Naive thymus-derived CD4-positive, alpha-beta T cell (primary cell): ENCODE data around the gene SIRT2. TPM values are rescaled to one million over a fixed set of nuclear protein-coding genes. Genes with fewer than 3 reads are reported as not detected.
"Not testable (repeated sequence)": the region's sequence is repeated elsewhere in the genome, so short reads cannot be mapped to it uniquely, and the experiment has no call there.

ENCODE experiments used
- ATAC-seq: fragments of 150-1000 bp; cut with Tn5 transposase; 2 replicates; pipeline ENCODE4 v1.10.0; 2021; ENCODE audit warnings: mild to moderate bottlenecking, moderate library complexity
- CTCF ChIA-PET: fragments of 350-600 bp; sonication (Branson Sonifier 250); formaldehyde crosslinking; loops from one replicate; lab custom pipeline; 2021; ENCODE audit warnings: antibody characterized with exemption; lab: Charles Lee
- POLR2A ChIA-PET: fragments of 350-600 bp; sonication (Branson Sonifier 250); formaldehyde crosslinking; loops from one replicate; lab custom pipeline; 2021; ENCODE audit warnings: antibody characterized with exemption, inconsistent platforms; lab: Charles Lee
- DNase-seq, 9 donors: peaks; one replicate each; pipeline versions ENCODE4 v3.0.0 to v3.0.0-alpha.2; 2020 to 2022; ENCODE audit warnings: mixed read lengths in 1 of 9
- H3K27ac ChIP-seq: one replicate; pipeline ENCODE4 v1.7.0; 2013; ENCODE audit warnings: mild to moderate bottlenecking, low read depth, low read length, moderate library complexity
- H3K27me3 ChIP-seq, 2 donors: one replicate each; pipeline ENCODE4 v1.7.0; 2013; ENCODE audit warnings: low read length in 2 of 2, mild to moderate bottlenecking in 2 of 2, moderate library complexity in 2 of 2; ENCODE audit not compliant: control insufficient read depth in 2 of 2, insufficient read depth in 2 of 2
- H3K36me3 ChIP-seq, 3 experiments: 1 replicate in 2 of 3; 2 replicates in 1 of 3; pipeline ENCODE4 v1.7.0; 2013; ENCODE audit warnings: low read length in 3 of 3, mild to moderate bottlenecking in 3 of 3, moderate library complexity in 1 of 3; ENCODE audit not compliant: insufficient read depth in 3 of 3, control insufficient read depth in 2 of 3
- H3K4me1 ChIP-seq, 2 donors: one replicate each; pipeline ENCODE4 v1.7.0; 2013; ENCODE audit warnings: low read length in 2 of 2, mild to moderate bottlenecking in 2 of 2, moderate library complexity in 1 of 2; ENCODE audit not compliant: control insufficient read depth in 2 of 2, insufficient read depth in 2 of 2
- H3K4me3 ChIP-seq: 2 replicates; pipeline ENCODE4 v1.7.0; 2013; ENCODE audit warnings: mild to moderate bottlenecking, low read length
- H3K9me3 ChIP-seq, 3 experiments: 1 replicate in 2 of 3; 2 replicates in 1 of 3; pipeline ENCODE4 v1.7.0; 2013; ENCODE audit warnings: low read length in 3 of 3; ENCODE audit not compliant: control insufficient read depth in 2 of 3
- H3K27ac Mint-ChIP-seq, 9 donors: one replicate each; pipeline ENCODE4 v1.8.0; 2020 to 2022; ENCODE audit warnings: mixed read lengths in 9 of 9, mild to moderate bottlenecking in 8 of 9, moderate library complexity in 5 of 9, inconsistent platforms in 2 of 9
- H3K27me3 Mint-ChIP-seq, 5 donors: one replicate each; pipeline ENCODE4 v1.8.0; 2021 to 2022; ENCODE audit warnings: mixed read lengths in 5 of 5, mild to moderate bottlenecking in 1 of 5
- H3K36me3 Mint-ChIP-seq, 5 donors: one replicate each; pipeline ENCODE4 v1.8.0; 2020 to 2022; ENCODE audit warnings: mixed read lengths in 5 of 5, mild to moderate bottlenecking in 3 of 5, inconsistent platforms in 1 of 5
- H3K4me1 Mint-ChIP-seq, 7 donors: one replicate each; pipeline ENCODE4 v1.8.0; 2020 to 2022; ENCODE audit warnings: mixed read lengths in 7 of 7, mild to moderate bottlenecking in 3 of 7, inconsistent platforms in 1 of 7
- H3K4me3 Mint-ChIP-seq, 10 donors: one replicate each; pipeline ENCODE4 v1.8.0; 2020 to 2022; ENCODE audit warnings: mild to moderate bottlenecking in 10 of 10, mixed read lengths in 10 of 10, moderate library complexity in 6 of 10, inconsistent platforms in 2 of 10
- H3K9me3 Mint-ChIP-seq, 11 donors: one replicate each; pipeline ENCODE4 v1.8.0; 2020 to 2022; ENCODE audit warnings: mixed read lengths in 11 of 11, mild to moderate bottlenecking in 4 of 11, inconsistent platforms in 1 of 11, moderate library complexity in 1 of 11
- intact Hi-C, 2 donors: fragments of 100-400 bp; cut with micrococcal nuclease; formaldehyde crosslinking; loops; one replicate each; pipeline ENCODE4 v1.15.1; 2023
- polyA plus RNA-seq, 2 donors: library from polyadenylated mRNA; unstranded; fragments of 300-500 nt; fragmentation: Illumina TruSeq; gene quantifications; one replicate each; pipeline ENCODE4 v1.2.3, GENCODE V29; 2021
- total RNA-seq, 6 experiments: library from RNA in 5 of 6; stranded (reverse) in 5 of 6; gene quantifications; 1 replicate in 5 of 6; 2 replicates in 1 of 6; pipeline ENCODE4 v1.2.3 and lab custom pipeline; 2021 to 2026

SIRT2 gene
- total and polyA plus RNA-seq, 7 experiments from 2014 or later, result 30.7 to 78.5 (median 47.5) TPM

DNA sequence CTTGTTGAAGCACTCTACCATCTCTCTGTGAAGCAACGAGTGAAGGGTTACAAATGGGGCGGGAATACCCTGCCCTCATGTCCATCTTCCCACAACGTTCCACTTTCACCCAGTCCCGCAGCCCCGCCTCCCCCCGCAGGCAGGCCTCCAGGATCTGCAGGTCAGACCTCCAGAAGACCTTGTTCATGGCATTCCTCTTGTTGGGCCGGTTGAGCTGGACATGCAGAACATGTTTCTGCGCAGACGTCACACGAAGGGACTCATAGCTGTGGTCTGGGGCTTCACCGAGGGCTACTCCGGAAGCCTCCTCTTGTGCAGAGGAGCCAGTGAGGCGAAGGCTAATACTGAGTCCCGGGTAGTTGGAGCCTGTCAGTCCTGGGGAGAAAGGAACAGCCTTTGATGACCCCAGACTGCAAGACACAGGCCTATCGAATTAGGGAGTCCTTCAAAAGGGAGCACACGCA, 68.2 kb downstream of the SIRT2 start:
- intact Hi-C loops, result loop anchor here (1.0 to 5.0 kb wide), 15 partner anchors 11 to 514 kb away; partner anchors contain the start of genes MRPS12 (in 2 of the 2), NFKBIB (in 2 of the 2), SARS2 (in 2 of the 2) and SIRT2 (in 2 of the 2)
- H3K27me3 Mint-ChIP-seq, result no peaks in the 10 kb centered on the region
- Histone ChIP-seq H3K36me3 (peaks cover 12 to 46% (median 19%) of the 10 kb centered on the region in 3 experiments), H3K27ac (peak overlapping the region; percentile 84), H3K4me1 (peaks cover 12 to 21% of the 10 kb centered on the region in 2 donors), H3K4me3 (peak overlapping the region; percentile 80), H3K27me3 (no peaks in the 10 kb centered on the region), H3K9me3 (no peaks in the 10 kb centered on the region)
- peaks cover 14 to 54% (median 38%) of the 10 kb centered on the region in 7 donors for H3K4me1 Mint-ChIP-seq
- H3K9me3 Mint-ChIP-seq, result no peaks in the 10 kb centered on the region
- H3K27ac Mint-ChIP-seq, result peak overlapping the region; percentile 78 to 97 (median 92)
- peaks cover 0 to 26% (median 6%) of the 10 kb centered on the region in 5 donors for H3K36me3 Mint-ChIP-seq
- POLR2A ChIA-PET, result interaction anchor here (0.6 to 3.6 kb wide), 16 partner anchors 9 to 624 kb away, joined by 3 to 34 read pairs (median 6); partner anchors contain the start of genes HNRNPL, MRPS12, RINL and SARS2
- DNase-seq (peak in 1 of 9 donors; percentile 48), ATAC-seq (peak; percentile 20)
- H3K4me3 Mint-ChIP-seq, result peak overlapping the region; percentile 90 to 97 (median 94)
- CTCF ChIA-PET, result interaction anchor here (1.1 kb wide), 2 partner anchors 57 to 98 kb away, joined by 3 read pairs; no protein-coding TSS in a partner anchor

DNA sequence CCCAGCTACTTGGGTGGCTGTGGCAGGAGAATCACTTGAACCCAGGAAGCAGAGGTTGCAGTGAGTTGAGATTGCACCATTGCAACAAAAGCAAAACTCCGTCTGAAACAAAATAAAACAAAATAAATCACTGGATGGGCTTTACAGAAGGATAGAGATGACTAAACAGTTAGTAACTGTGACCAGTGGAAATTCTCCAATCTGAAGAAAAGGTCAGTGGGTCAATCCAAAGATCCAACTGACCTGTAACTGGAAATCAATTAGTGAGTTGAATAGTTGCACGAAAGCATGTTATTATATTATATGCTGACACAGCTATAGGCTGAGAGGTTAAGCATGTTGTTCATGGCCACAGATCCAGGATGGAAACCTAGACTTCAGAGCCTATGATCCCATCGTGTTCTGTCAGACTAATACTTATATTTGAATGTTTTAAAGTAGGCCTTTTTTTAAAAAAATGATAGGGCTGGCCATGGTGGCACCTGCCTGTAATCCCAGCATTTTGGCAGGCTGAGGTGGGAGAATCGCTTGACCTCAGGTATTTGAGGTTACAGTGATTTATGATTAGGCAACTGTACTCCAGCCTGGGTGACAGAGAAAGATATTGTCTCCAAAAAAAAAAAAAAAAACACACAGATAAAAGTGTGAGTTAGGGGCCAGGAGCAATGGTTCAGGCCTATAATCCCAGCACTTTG, 69.2 kb downstream of the SIRT2 start:
- H3K4me1 ChIP-seq, result peaks cover 12 to 21% of the 10 kb centered on the region in 2 donors
- no peak for DNase-seq
- peak overlapping the region in 7 of 9 donors; percentile 49 to 97 (median 93) for H3K27ac Mint-ChIP-seq
- intact Hi-C loops, result loop anchor here (2.0 to 5.0 kb wide), 8 partner anchors 37 to 513 kb away; partner anchors contain the start of genes FAM98C (in 1 of the 2), KCNK6 (in 1 of the 2), RINL (in 1 of the 2) and YIF1B (in 1 of the 2)
- peak overlapping the region; percentile 80 for H3K4me3 ChIP-seq
- CTCF ChIA-PET, result interaction anchor here (1.1 kb wide), 2 partner anchors 58 to 99 kb away, joined by 3 read pairs; no protein-coding TSS in a partner anchor
- peaks cover 12 to 40% (median 15%) of the 10 kb centered on the region in 3 experiments for H3K36me3 ChIP-seq
- peak overlapping the region; percentile 90 to 97 (median 94) for H3K4me3 Mint-ChIP-seq
- H3K27ac ChIP-seq, result no peak overlapping the region
- no peaks in the 10 kb centered on the region for H3K9me3 ChIP-seq
- H3K36me3 Mint-ChIP-seq, result peaks cover 0 to 23% (median 6%) of the 10 kb centered on the region in 5 donors
- POLR2A ChIA-PET, result interaction anchor here (0.9 to 3.6 kb wide), 6 partner anchors 14 to 100 kb away, joined by 3 to 34 read pairs (median 6); partner anchors contain the start of genes HNRNPL, MRPS12 and SARS2
- no peaks in the 10 kb centered on the region for H3K27me3 Mint-ChIP-seq
- H3K9me3 Mint-ChIP-seq, result no peaks in the 10 kb centered on the region
- ATAC-seq, result no peak
- peaks cover 15 to 61% (median 39%) of the 10 kb centered on the region in 7 donors for H3K4me1 Mint-ChIP-seq
- H3K27me3 ChIP-seq, result no peaks in the 10 kb centered on the region

DNA sequence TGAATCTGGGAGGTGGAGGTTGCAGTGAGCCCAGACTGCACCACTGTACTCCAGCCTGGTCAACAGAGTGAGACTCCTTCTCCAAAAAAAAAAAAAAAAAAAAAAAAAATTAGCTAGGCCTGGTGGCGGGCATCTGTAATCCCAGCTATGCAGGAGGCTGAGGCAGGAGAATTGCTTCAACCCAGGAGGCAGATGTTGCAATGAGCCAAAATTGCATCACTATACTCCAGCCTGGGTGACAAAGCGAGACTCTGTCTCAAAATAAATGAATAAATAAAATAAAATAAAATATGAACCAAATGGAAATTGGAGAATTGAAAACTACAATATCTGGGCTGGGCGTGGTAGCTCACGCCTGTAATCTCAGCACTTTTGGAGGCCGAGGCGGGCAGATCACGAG, 70.2 kb downstream of the SIRT2 start:
- H3K9me3 Mint-ChIP-seq, H3K27ac ChIP-seq, DNase-seq, H3K27ac Mint-ChIP-seq, H3K4me3 ChIP-seq, CTCF ChIA-PET, H3K27me3 ChIP-seq, intact Hi-C loops, H3K27me3 Mint-ChIP-seq, ATAC-seq, H3K9me3 ChIP-seq: not testable (repeated sequence)
- Mint-ChIP-seq H3K36me3 (peaks cover 0 to 25% (median 8%) of the 10 kb centered on the region in 5 donors), H3K4me3 (peak overlapping the region in 1 of 10 donors; percentile 91), H3K4me1 (peaks cover 25 to 65% (median 48%) of the 10 kb centered on the region in 7 donors)
- Histone ChIP-seq H3K36me3 (peaks cover 12 to 40% (median 15%) of the 10 kb centered on the region in 3 experiments), H3K4me1 (peaks cover 12 to 21% of the 10 kb centered on the region in 2 donors)
- POLR2A ChIA-PET, result interaction anchor here (1.2 kb wide), 2 partner anchors 20 to 60 kb away, joined by 3 read pairs; partner anchors contain the start of gene HNRNPL

Other genes with a start within 250 kb of the SIRT2 start
- gene CAPN12, start 155.1 kb downstream of the SIRT2 start, total RNA-seq, result 1 to 10 TPM; 2.5 to 5.1 (median 2.7) TPM
- gene CAPN12, start 155.1 kb downstream of the SIRT2 start, polyA plus RNA-seq, result under 1 TPM in 1 of 2 donors, not detected in 1; 0.84 TPM
- not detected for gene LGALS7, start 126.1 kb downstream of the SIRT2 start, total RNA-seq
- not detected for gene LGALS7, start 126.1 kb downstream of the SIRT2 start, polyA plus RNA-seq
- not detected for gene LGALS7B, start 110.4 kb downstream of the SIRT2 start, total RNA-seq
- gene LGALS7B, start 110.4 kb downstream of the SIRT2 start, polyA plus RNA-seq, result not detected
- gene LGALS4, start 86.7 kb downstream of the SIRT2 start, total RNA-seq, result 1 to 10 TPM; 2.3 to 9.8 (median 7.2) TPM
- under 1 TPM; 0.13 to 0.31 TPM for gene LGALS4, start 86.7 kb downstream of the SIRT2 start, polyA plus RNA-seq
- gene ECH1, start 67.8 kb downstream of the SIRT2 start, total RNA-seq, result 100 to 1,000 TPM in 4 of 5 experiments, 10 to 100 TPM in 1; 71.9 to 149 (median 114) TPM
- 100 to 1,000 TPM; 216 to 279 TPM for gene ECH1, start 67.8 kb downstream of the SIRT2 start, polyA plus RNA-seq
- gene HNRNPL, start 49.6 kb downstream of the SIRT2 start, total RNA-seq, result 100 to 1,000 TPM; 339 to 539 (median 505) TPM
- 10 to 100 TPM; 70.6 to 78.7 TPM for gene HNRNPL, start 49.6 kb downstream of the SIRT2 start, polyA plus RNA-seq
- gene RINL, start 21.3 kb downstream of the SIRT2 start, total RNA-seq, result 10 to 100 TPM; 32.8 to 75.9 (median 64.0) TPM
- gene RINL, start 21.3 kb downstream of the SIRT2 start, polyA plus RNA-seq, result 10 to 100 TPM; 35.3 to 36.1 TPM
- 10 to 100 TPM; 21.7 to 51.8 (median 34.1) TPM for gene NFKBIB, start 351 bp upstream of the SIRT2 start, total RNA-seq
- gene NFKBIB, start 351 bp upstream of the SIRT2 start, polyA plus RNA-seq, result 1 to 10 TPM; 7.3 to 9.0 TPM
- gene CCER2, start 12.6 kb upstream of the SIRT2 start, total RNA-seq, result 1 to 10 TPM in 4 of 5 experiments, under 1 TPM in 1; 0.73 to 1.6 (median 1.3) TPM
- gene CCER2, start 12.6 kb upstream of the SIRT2 start, polyA plus RNA-seq, result not detected
- gene SARS2, start 31.1 kb upstream of the SIRT2 start, total RNA-seq, result 10 to 100 TPM; 17.5 to 35.6 (median 25.4) TPM
- gene SARS2, start 31.1 kb upstream of the SIRT2 start, polyA plus RNA-seq, result 10 to 100 TPM; 10.2 to 16.1 TPM
- gene MRPS12, start 31.3 kb upstream of the SIRT2 start, total RNA-seq, result 10 to 100 TPM; 14.0 to 60.0 (median 22.5) TPM
- 10 to 100 TPM; 79.9 to 93.4 TPM for gene MRPS12, start 31.3 kb upstream of the SIRT2 start, polyA plus RNA-seq
- gene FBXO17, start 76.1 kb upstream of the SIRT2 start, total RNA-seq, result not detected
- gene FBXO17, start 76.1 kb upstream of the SIRT2 start, polyA plus RNA-seq, result not detected
- gene FBXO27, start 132.9 kb upstream of the SIRT2 start, total RNA-seq, result under 1 TPM in 3 of 5 experiments, not detected in 2; 0.35 to 0.48 (median 0.39) TPM
- not detected for gene FBXO27, start 132.9 kb upstream of the SIRT2 start, polyA plus RNA-seq
- not detected for gene ACP7, start 184.8 kb upstream of the SIRT2 start, total RNA-seq
- gene ACP7, start 184.8 kb upstream of the SIRT2 start, polyA plus RNA-seq, result not detected
- gene PAK4, start 226.2 kb upstream of the SIRT2 start, total RNA-seq, result 10 to 100 TPM in 4 of 5 experiments, 1 to 10 TPM in 1; 9.3 to 17.5 (median 12.7) TPM
- gene PAK4, start 226.2 kb upstream of the SIRT2 start, polyA plus RNA-seq, result 1 to 10 TPM; 1.0 to 1.9 TPM